NCI-H2196 (cell line): Measurements from ENCODE around the gene PLA1A.
"Not testable (repeated sequence)": the region's sequence is repeated elsewhere in the genome, so short reads cannot be mapped to it uniquely, and the experiment has no call there.

Experiments used
- DNase-seq: peaks from one replicate; lab custom pipeline; 2025; ENCODE audit not compliant: unreplicated experiment; lab: John Stamatoyannopoulos, UW

Gene PLA1A

DNA sequence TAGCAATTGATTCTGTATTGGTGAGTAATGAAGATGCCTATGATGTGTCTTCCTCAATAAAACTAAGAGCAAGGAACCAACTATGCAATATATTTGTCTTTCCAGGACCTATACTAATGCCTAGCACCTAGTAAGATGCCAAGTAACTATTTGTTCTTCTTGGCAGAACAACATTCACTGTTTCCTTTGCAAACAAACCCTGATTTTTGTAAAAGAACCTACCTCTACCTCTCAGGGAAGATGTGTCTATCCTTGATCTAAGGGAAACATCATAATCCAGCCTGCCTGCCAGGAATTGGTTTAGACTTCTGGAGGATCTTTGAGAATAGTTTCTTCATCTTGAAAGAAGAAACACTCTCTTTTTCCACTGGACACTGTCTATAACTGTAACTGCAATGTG lies 22.2 kb upstream of the PLA1A start:
- no peak for DNase-seq

DNA sequence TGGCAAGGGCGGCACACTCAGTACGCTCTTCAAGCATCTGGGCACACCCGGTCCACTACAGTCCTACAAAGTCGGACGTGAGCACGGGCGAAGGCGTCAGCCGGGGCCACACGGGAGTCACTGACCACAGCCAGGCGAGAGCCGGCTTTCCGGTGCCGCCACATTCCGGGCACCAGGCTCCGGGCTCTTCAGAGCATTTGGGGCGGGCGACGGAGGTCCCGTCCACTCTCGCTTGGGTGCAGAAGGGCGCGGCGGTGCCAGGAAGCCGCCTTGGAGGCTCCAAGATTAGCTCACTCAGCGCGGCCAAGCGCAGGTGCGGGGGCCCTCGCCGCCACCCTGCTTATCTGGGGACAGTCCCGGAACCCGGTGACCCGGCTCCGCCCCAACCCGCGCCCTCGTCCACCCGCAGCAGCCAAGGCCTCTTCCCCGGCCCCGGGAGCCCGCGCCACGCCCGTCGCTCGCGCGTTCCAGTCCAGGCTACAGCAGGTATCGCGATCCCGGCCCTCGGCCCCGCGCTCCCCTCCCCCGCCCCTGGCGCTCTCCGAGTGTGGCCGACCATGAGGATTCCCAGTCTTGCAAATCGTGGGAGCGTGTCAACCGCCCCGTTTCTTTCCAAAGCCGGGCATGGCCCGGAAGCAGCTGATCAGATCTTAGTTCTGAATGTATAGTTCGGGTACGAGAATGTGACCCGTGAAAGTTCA lies 18.2 kb upstream of the PLA1A start, which contains the start of gene ADPRH:
TSS of gene ADPRH (plus strand) at position 127 of the 701 bp plus-strand sequence. CDS start 2,678 bp downstream, outside the sequence.
- DNase-seq = no peak

DNA sequence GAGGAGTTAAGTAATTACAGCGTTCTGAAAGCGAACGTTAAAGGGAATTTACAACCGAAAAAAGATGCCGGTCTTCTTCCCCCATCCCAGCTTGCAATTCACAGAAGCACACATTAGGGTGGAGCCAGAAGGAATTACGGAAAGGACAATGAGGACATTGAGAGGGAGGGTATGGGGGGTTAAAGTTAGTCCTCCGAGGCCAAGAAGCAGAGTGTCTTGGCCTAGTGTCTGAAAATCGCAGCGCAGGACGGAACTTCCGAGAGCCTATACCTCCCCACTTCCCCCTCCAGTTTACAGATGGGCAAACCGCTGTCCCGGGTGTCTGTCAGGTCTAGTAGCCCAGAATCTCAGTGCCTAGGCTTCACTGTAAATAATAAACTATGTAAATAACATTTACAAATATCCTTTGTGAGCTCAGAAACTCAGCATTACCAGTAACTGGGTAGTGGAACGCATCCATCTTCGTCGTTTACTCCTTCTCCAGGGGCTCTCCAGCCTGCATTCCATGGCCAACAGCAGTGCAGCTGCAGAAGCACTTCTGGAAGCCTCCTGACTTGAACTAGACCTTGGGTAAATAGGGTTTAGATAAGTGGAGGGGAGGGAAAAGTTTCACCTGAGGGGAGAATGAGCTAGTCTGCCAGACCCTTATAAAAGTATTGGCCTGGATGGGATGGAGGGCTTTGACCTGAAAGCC lies 17.5 kb upstream of the PLA1A start:
- DNase-seq = no peak

DNA sequence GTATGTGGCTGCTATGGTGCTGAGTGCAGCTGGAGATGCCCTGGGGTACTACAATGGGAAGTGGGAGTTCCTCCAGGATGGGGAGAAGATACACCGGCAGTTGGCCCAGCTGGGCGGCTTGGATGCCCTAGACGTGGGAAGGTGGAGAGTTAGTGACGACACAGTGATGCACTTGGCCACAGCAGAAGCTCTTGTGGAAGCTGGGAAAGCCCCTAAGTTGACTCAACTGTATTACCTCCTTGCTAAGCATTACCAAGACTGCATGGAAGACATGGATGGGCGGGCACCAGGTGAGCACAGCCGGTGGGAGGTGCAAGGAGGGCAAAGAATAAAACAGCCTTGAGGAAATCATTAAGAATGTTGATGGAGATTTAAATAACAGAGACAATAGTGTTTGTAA lies 15.5 kb upstream of the PLA1A start:
- DNase-seq = no peak

DNA sequence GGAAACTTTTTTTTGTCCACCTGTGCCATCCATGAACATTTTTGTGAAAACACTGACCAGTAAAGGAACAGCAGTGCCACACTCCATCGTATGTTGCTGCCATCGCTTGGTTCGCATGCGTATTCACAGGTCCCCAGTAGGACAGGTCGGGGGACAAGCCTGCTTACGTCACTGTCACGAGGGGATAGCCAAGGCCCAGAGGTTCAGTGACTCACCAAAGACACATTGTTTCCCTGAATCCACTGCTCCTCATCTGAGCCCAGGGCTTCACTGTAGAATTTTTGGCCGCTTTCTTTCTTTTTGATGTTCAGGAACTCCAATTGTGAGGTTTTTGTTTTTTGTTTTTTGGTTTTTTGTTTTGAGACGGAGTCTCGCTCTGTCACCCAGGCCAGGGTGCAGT lies 12.5 kb upstream of the PLA1A start:
- DNase-seq = no peak

DNA sequence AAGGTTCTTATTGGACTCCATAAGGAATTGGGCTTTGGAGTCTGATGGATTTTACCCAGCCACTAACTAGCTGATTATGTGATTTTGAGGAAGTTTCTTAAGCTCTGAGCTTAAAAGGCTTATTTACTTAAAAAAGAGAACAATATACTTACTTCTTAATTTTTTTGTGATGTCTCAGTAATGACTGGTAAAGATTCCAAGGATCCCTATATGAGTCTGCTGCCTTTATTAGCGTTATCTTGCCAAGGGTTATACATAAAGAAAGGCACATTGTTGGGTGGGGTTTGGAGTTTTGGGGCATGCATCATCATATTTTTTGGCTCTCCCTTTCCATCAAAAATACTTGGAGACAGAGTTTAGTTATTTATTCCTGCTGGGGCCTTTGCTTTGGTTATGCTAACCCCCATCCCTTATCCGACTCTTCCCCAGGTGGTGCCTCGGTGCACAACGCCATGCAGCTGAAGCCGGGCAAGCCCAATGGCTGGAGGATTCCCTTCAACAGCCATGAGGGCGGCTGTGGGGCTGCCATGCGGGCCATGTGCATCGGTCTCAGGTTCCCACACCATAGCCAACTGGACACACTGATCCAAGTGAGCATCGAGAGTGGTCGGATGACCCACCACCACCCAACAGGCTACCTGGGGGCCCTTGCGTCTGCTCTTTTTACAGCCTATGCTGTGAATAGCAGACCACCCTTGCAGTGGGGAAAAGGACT lies 11.7 kb upstream of the PLA1A start:
- DNase-seq = no peak

DNA sequence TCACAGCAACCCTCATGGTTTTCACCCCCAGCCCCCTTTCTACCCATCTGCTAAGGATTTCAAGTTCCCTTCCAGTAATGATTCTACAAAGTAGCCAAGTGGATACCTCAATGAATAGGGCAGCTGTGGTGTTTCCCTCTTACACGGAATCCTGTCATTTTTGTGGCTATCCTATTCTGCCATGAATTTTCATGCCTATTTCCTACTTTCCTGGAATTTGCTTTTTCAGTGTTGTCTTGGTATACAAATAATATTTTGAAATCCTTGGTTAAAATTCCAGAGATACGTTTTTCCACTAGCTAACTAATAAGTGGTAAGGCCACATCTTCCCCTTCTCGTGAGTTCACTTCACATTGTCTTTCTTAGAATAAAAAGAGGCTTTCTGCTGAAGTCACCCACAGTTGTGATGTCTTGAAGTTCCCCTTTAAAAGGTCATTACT lies 10.9 kb upstream of the PLA1A start:
- no peak for DNase-seq

DNA sequence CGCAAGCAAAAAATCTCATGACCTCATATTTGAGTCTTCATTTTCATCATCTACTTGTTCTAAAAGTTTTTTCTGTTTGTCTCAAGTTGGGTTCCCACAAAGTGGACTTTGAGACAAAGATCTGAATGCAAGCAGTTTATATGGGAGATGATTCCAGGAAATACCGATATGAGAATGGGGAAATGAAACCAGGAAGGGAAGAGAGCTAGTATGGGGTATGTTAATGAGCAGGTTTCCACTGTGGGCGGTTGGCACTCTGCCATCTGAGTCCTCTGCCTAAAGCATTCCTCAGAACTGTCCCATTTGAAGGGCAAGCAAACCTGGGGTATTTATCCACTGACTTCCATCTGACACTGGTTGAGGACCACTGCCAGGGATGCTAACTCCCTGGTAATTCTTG lies 9.6 kb upstream of the PLA1A start:
- DNase-seq = no peak

DNA sequence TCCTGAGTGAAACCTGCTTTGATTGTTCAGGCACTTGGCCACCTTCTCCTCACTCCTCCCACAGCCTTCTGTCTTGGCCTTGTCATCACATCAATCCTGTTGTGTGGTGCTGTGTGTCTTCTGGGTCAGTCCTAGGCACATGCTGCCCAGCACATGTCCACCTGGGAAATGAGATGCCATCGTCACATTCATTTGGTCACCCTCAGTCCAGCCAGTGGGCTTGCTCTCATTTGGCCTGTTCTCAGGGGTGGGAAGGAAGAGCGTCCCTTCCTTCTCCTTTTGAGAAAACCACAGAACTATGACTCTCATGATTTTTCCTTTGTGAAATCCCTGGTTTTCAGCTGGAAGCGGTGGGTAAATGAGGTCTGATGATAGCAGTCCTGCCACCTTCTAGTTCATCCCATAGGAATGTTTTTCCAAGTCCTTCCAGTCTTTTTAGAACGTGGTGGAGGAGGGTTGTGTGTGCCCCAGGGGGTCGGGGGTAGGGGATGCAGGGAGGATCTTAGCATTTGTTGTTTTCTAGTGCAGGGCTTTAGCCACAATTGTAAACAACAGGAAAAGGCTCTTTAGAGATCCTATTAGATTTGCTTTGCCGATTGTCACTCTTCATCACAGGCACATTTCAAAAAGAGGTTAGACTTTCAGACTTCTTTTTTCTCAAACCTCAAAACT lies 8.4 kb upstream of the PLA1A start:
- no peak for DNase-seq

DNA sequence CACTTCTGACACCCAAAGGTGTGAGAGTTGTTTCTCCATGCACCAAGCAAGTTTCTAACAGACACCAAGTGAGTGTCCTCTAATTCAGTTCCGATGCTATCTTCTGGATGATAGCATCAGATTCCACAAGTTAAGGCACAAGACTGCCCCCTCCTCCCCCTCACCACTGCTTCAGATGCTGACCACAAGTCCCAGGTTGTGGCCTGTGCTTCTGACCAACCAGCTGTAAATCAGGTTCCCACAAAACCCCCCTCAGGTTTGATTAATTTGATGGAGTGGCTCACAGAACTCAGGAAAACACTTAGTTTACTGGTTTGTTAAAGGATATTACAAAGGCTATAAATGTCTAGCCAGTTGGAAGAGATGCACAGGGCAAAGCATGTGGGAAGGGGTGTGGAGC lies 7.0 kb upstream of the PLA1A start:
- DNase-seq = no peak

DNA sequence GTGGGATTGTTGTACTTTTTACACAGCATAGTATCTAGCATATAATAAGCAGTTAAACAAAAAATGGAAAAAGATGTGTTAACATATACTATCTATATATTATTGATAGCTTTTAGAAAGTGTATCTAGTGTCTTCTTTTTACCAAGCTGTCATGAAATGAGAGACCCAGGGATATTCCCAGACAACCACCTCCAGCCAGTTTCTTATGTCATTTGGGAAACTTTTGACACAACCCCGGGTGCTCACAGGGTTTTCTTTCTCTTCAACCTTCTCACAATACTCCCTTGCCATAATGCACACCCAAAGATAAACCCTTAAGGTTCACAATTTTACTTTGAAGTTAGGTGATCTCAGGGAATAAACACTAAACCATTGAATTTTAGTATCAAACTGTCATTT lies 4.8 kb upstream of the PLA1A start:
- no peak for DNase-seq

DNA sequence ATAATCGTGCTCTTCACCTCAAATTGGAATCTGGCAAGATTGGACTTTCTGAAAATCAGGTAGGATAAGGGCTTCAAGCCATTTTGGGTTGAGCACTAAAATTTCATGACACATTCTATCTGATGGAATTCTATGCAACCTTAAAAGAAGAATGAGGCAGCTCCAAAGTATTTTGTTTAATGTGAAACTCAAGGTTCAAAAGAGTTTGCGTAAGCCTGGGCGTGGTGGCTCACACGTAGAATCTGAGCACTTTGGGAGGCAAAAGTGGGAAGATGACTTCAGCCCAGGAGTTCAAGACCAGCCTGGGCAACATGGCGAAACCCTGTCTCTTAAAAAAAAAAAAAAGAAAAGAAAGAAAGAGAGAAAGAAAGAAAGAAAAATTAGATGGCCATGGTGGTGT lies 3.6 kb upstream of the PLA1A start:
- no peak for DNase-seq

DNA sequence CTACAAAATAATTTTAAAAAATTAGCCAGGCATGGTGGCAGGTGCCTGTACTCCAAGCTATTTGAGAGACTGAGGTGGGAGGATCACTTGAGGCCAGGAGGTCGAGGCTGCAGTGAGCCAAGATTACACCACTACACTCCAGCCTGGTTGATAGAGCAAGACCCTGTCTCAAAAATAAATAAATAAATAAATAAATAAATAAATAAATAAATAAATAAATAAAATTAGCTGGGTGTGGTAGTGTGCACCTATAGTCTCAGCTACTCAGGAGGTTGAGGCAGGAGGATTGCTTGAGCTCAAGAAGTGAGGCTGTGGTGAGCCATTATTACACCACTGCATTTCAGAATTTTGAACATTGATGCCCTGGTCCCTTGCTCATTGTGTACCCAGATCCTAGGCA lies 2.8 kb upstream of the PLA1A start:
- DNase-seq = not testable (repeated sequence)

DNA sequence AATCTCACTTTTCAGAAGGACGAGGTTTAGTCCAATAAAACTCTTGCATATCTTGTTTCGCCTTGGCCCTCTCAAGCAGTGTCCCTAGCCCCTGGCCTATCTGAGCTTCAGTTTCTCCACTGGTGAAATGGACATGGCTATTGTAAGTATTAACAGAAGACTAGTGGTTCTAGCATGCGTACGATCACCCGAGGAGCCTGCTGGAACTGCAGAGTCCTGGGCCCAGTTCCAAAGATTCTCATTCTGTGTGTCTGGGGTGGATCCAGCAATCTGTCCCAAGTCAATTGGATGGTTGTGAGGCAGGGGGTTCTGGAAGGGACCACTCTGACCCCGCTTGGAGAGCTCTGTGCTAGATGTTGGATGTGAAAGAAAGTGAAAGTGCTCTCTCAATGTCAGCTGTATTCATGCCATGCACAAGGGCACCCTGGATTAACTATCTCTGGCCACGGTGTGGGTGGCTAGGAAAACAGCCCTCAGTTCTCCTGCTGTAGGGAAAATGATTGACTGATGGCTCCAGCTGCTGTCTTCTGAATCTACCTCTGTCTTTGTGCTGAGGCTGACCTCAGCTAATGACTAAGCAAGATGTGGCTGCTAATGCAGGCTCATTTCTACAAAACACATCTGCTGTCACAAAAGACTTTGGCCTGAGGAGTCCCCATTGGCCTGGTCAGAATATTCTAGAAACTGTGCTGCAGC lies 1.9 kb upstream of the PLA1A start:
- no peak for DNase-seq

DNA sequence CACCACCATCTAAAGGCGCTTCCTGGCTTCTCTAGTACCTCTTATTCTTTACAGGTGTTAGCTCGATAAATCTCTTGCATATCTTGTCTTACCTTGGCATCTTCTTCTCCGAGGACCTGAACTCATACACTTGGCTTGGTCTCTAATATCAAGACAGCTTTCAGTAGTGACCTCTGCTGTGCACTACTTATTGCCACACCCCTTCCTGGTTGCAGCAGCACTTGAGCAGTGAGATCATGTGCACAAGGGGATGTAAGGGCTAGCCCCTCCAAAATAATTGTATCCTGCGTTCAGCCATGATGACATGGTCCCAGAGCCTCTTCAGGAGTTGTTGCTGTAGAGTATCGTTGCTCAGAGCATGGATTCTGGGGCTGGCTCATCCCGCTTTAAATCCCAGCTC lies 1.3 kb upstream of the PLA1A start:
- DNase-seq = no peak

DNA sequence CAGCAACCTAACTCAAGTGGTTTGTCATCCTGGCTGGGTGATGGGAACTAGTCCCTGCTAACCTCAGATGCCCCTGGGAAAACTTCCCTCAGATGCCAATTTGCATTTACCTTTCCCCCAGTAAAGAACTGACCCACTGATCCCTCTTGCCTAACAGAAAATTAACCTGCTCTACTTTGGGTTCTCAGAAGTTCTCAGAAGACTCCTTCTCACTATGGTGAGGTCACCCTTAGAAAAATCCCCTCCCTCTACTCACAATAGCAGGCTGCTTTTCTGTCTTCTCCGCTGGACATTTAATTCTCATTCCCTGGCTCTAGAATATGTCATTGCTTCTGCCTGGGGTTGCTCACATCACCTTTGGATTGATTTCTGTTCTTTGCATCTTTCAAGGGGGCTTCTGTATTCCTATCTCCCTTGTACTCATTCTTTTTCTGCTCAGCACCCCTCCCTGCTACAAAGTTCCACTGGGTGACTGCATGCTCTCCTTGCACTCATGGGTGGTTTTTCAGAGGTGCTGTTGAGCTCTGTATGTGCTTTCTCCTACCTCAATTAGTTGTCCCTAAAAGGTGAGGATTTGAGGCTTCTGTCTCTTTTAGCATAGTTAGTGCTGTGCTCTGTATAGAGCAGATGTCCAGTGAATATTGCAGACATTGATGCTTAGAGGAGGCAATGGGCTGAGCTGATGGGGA lies 869 bp downstream of the PLA1A start:
- DNase-seq = no peak

DNA sequence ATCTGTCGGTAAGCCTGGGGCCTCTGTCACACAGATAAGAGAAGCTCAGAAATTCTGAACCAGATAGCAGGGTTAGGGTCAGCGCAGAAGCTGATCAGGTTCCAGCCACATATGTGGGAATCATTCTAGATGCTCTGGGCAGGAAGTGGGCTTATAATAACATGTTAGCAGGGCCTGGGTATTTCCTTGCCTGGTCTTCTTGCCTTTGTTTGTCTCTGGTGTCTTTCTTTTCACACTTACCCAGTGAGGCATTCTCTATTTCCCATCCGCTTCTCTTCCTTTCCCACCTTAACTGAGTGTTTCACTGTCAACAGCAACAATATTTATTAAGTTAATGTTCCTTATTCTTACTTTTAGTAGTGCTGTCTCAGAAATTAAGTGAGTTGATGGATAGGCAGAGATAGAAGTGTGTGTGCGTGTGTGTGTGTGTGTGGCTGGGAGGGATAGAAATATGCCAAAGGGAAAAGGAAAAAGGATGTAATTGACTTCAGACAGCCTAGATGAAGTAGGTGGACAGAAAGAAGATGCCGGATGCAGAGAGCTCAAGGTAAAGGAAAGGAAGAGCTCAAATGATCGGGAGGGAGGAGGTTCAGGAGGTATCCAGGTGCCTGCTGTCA lies 2.0 kb downstream of the PLA1A start:
- no peak for DNase-seq

DNA sequence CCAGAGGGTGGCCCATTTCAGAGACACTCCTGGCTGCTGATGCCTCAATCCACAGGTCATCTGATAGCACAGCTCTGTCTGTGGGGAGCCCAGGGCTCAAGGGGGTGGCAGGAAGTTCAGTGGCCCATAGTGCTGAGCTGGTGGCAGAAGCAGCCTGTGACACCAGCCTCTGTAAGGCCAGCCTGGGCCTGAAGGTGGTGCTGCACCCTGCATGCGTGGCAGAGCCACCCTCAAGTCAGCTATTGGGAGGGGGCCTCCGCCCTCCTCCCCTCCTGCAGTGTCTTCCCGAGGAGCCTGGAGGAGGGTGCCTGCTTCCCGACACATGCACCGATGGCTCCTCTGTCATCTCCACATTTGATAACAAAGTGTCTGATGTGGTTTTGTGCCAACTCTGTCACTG lies 3.0 kb downstream of the PLA1A start:
- no peak for DNase-seq

DNA sequence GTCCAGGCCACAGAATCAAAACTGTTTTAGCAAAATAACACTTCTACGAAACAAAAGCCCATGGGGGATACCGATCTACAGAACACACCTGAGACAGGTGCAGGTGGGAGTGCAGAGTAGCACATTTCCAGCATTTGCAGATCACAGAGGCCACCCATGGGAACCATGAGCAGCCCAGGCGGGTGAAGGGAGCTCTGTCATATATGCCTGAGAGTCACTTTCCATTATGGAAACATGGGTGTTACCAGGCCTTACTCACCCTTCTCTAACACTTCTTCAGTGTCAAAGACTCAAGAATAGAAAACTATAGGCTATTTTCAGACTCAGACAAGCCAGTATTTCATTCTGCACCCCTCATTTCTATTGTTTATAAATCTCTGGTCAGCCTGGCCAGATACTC lies 3.5 kb downstream of the PLA1A start:
- no peak for DNase-seq

DNA sequence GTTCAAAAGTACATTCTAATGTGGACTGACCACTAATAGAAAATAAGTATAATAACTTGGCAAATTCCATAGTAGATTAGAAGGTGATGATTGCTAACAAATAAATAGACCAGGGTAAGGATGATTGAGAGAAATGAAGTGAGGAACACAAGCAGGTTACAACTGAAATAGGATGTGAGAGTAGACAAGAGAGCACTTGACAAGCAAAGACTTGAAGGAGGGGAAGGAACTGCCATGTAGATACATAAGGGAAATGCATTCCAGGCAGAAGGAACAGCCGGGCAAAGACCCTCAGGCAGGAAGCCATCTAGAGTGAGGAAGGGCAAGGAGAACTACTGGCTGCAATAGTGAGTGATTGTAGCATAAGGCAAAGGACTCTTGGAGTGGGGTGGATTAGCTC lies 5.0 kb downstream of the PLA1A start:
- DNase-seq = no peak
